Caco-2 (cell line): ENCODE measurements around the gene ITPKC. TPM values are rescaled to one million over a fixed set of nuclear protein-coding genes. Genes with fewer than 3 reads are reported as not detected.

Experiments used
- BruUV-seq: library from RNA; stranded (reverse); fragments of 400-500 nt; replicated peaks from 2 replicates; lab custom pipeline; 2021; lab: Mats Ljungman, UMichigan
- CTCF ChIA-PET: fragments of 300-600 bp; sonication (Branson Sonifier 250); formaldehyde crosslinking; loops from one replicate; lab custom pipeline; 2022; ENCODE audit warnings: antibody characterized with exemption; lab: Charles Lee
- POLR2A ChIA-PET: fragments of 300-600 bp; sonication (Branson Sonifier 250); formaldehyde crosslinking; loops from one replicate; lab custom pipeline; 2022; ENCODE audit warnings: antibody characterized with exemption; lab: Charles Lee
- DNase-seq, 2 experiments: peaks; one replicate each; pipeline versions ENCODE4 v3.0.0 to v3.0.0-alpha.2; 2020 to 2022
- H3K27me3 ChIP-seq: replicated peaks from 2 replicates; pipeline ENCODE4 v1.6.0; 2011; ENCODE audit warnings: low read length; ENCODE audit not compliant: control insufficient read depth, insufficient read depth
- H3K36me3 ChIP-seq: 2 replicates; pipeline ENCODE4 v1.5.1; 2011; ENCODE audit warnings: low read length; ENCODE audit not compliant: control insufficient read depth, insufficient read depth
- H3K4me1 ChIP-seq: fragments of 250-450 bp; sonication (Bioruptor Pico); 2 replicates; pipeline ENCODE4 v1.5.1; 2020; ENCODE audit warnings: mild to moderate bottlenecking
- H3K4me3 ChIP-seq: 2 replicates; pipeline ENCODE4 v1.5.1; 2011; ENCODE audit warnings: low read depth, mild to moderate bottlenecking, control low read depth, low read length
- H3K9me3 ChIP-seq: fragments of 250-450 bp; sonication (Bioruptor Pico); 2 replicates; pipeline ENCODE4 v1.5.1; 2020; ENCODE audit warnings: mild to moderate bottlenecking, moderate library complexity
- H3K27ac Mint-ChIP-seq: one replicate; pipeline ENCODE4 v1.8.0; 2022; ENCODE audit warnings: mixed read lengths; ENCODE audit not compliant: unreplicated experiment
- H3K27me3 Mint-ChIP-seq: one replicate; pipeline ENCODE4 v1.8.0; 2022; ENCODE audit warnings: mixed read lengths; ENCODE audit not compliant: insufficient read depth, unreplicated experiment
- H3K36me3 Mint-ChIP-seq: one replicate; pipeline ENCODE4 v1.8.0; 2022; ENCODE audit warnings: mild to moderate bottlenecking, mixed read lengths; ENCODE audit not compliant: insufficient read depth, unreplicated experiment
- H3K4me1 Mint-ChIP-seq: one replicate; pipeline ENCODE4 v1.8.0; 2022; ENCODE audit warnings: low read depth, mixed read lengths; ENCODE audit not compliant: unreplicated experiment
- H3K4me3 Mint-ChIP-seq: one replicate; pipeline ENCODE4 v1.8.0; 2022; ENCODE audit warnings: mild to moderate bottlenecking, moderate library complexity, mixed read lengths; ENCODE audit not compliant: unreplicated experiment
- H3K9me3 Mint-ChIP-seq: one replicate; pipeline ENCODE4 v1.8.0; 2022; ENCODE audit warnings: mixed read lengths; ENCODE audit not compliant: unreplicated experiment
- CTCF ChIP-seq, 2 experiments: fragments of 200-600 bp in 1 of 2; IDR thresholded peaks; 1 replicate in 1 of 2; 2 replicates in 1 of 2; pipeline versions ENCODE4 v1.5.1 to v1.8.0; 2011 to 2022; ENCODE audit warnings: antibody characterized with exemption in 1 of 2, control low read depth in 1 of 2, inconsistent platforms in 1 of 2, low read depth in 1 of 2, low read length in 1 of 2, mild to moderate bottlenecking in 1 of 2, moderate library complexity in 1 of 2; ENCODE audit not compliant: insufficient read depth in 1 of 2, severe bottlenecking in 1 of 2, unreplicated experiment in 1 of 2
- intact Hi-C: fragments of 100-400 bp; cut with micrococcal nuclease; formaldehyde crosslinking; loops from one replicate; pipeline ENCODE4 v1.10.0; 2022; ENCODE audit not compliant: unreplicated experiment
- total RNA-seq: library from RNA; stranded (reverse); gene quantifications from 2 replicates; pipeline ENCODE4 v1.2.3, GENCODE V29; 2022

ITPKC gene
- total RNA-seq, 1 experiment from 2014 or later: 31.2 TPM

GRCh38 chr19:40683437-40683836 is 33.5 kb upstream of the ITPKC start:
- Mint-ChIP-seq H3K36me3 (peaks cover 13% of the 10 kb centered on the region), H3K4me1 (no peaks in the 10 kb centered on the region), H3K4me3 (no peak overlapping the region), H3K9me3 (no peaks in the 10 kb centered on the region), H3K27ac (no peak overlapping the region), H3K27me3 (no peaks in the 10 kb centered on the region)
- Histone ChIP-seq H3K36me3 (0 out of 2 replicates have a peak, but pooled peaks cover 2% of the 10 kb centered on the region), H3K4me3 (no peak overlapping the region), H3K4me1 (no peaks in the 10 kb centered on the region), H3K27me3 (no peaks in the 10 kb centered on the region), H3K9me3 (no peaks in the 10 kb centered on the region)
- no TSS peak for BruUV-seq
- DNase-seq: no peak
- ChIA-PET CTCF (no interaction called here), POLR2A (no interaction called here)
- intact Hi-C loops: no loop called here
- no peak for TF ChIP-seq CTCF (IDR thresholded peaks at IDR 0.05; ENCODE audit: insufficient read depth in 1 of 2, low read depth in 1 of 2, low read length in 1 of 2, severe bottlenecking in 1 of 2, unreplicated experiment in 1 of 2)

- Histone ChIP-seq H3K36me3 (0 out of 2 replicates have a peak, but pooled peaks cover 2% of the 10 kb centered on the region), H3K4me3 (no peak overlapping the region), H3K9me3 (no peaks in the 10 kb centered on the region), H3K4me1 (peaks cover 7% of the 10 kb centered on the region), H3K27me3 (no peaks in the 10 kb centered on the region)
- no peak for DNase-seq
- ChIA-PET CTCF (no interaction called here), POLR2A (no interaction called here)
- BruUV-seq: no TSS peak
- no peaks in the 10 kb centered on the region for H3K27me3 Mint-ChIP-seq
- intact Hi-C loops: no loop called here
- no peak for TF ChIP-seq CTCF (IDR thresholded peaks at IDR 0.05; ENCODE audit: insufficient read depth in 1 of 2, low read depth in 1 of 2, low read length in 1 of 2, severe bottlenecking in 1 of 2, unreplicated experiment in 1 of 2)
- H3K9me3 Mint-ChIP-seq: no peaks in the 10 kb centered on the region
- H3K27ac Mint-ChIP-seq: no peak overlapping the region
- H3K4me3 Mint-ChIP-seq: no peak overlapping the region
- no peaks in the 10 kb centered on the region for H3K4me1 Mint-ChIP-seq
- peaks cover 11% of the 10 kb centered on the region for H3K36me3 Mint-ChIP-seq
These were observed 32.6 kb upstream of the ITPKC start for GRCh38 chr19:40684280-40684679.

- intact Hi-C loops: no loop called here
- POLR2A ChIA-PET: no interaction called here
- Mint-ChIP-seq H3K9me3 (no peaks in the 10 kb centered on the region), H3K27me3 (no peaks in the 10 kb centered on the region), H3K4me3 (no peak overlapping the region), H3K4me1 (no peaks in the 10 kb centered on the region), H3K27ac (no peak overlapping the region), H3K36me3 (peaks cover 11% of the 10 kb centered on the region)
- peaks cover 14% of the 10 kb centered on the region for H3K4me1 ChIP-seq
- H3K36me3 ChIP-seq: 0 out of 2 replicates have a peak, but pooled peaks cover 2% of the 10 kb centered on the region
- no peaks in the 10 kb centered on the region for H3K27me3 ChIP-seq
- no peaks in the 10 kb centered on the region for H3K9me3 ChIP-seq
- no TSS peak for BruUV-seq
- H3K4me3 ChIP-seq: no peak overlapping the region
- CTCF ChIA-PET: no interaction called here
- DNase-seq: no peak
- TF ChIP-seq CTCF (IDR thresholded peaks at IDR 0.05; ENCODE audit: insufficient read depth in 1 of 2, low read depth in 1 of 2, low read length in 1 of 2, severe bottlenecking in 1 of 2, unreplicated experiment in 1 of 2): no peak
These were observed 31.8 kb upstream of the ITPKC start for GRCh38 chr19:40685016-40685526.
